Cerebellar cortex (tissue), 1 donor: ENCODE data around the gene FAM240B.

Experiments used
- DNase-seq: peaks from one replicate; pipeline ENCODE4 v3.0.0-alpha.2; 2015; ENCODE audit warnings: low spot score

The FAM240B gene

DNA sequence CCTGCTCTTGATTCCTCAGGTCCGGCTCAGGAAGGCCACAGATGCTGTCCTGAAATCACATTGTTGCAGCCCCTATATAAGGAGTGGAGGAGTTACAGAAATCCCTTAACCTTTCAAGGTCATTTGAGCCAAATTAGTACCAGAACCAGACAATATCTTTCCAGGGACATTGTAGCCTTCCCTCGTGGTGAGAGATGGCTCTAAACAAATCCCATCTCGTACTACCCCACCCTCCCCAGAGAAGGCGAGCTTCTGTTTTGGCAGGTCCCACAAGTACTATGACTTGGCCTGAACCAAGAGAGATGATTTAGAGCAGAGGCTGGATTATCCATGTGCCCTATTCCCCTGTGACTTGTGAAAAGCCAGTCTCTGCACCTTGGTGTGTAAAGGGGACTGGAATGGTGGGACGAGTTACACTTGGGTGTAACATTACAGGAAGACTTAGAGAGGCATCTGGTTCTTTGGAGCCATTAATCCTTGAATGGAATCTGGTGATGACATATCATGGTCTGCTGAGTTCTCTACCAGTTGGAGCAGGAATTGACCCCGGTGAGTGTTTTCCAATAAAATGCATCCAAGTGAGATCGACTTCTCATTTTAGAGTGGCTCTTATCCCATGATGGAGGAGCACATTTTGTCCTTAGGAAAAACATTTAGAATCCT lies at the start of gene FAM240B:
Gene FAM240B, minus strand, starts transcription at position 51 of the 663 bp plus-strand sequence. CDS start 16,134 bp downstream, outside the sequence.
- no peak for DNase-seq

- no peak for DNase-seq
Observed at GRCh38 chr9:38768351-38768761, 48.4 kb upstream of the FAM240B start.

DNA sequence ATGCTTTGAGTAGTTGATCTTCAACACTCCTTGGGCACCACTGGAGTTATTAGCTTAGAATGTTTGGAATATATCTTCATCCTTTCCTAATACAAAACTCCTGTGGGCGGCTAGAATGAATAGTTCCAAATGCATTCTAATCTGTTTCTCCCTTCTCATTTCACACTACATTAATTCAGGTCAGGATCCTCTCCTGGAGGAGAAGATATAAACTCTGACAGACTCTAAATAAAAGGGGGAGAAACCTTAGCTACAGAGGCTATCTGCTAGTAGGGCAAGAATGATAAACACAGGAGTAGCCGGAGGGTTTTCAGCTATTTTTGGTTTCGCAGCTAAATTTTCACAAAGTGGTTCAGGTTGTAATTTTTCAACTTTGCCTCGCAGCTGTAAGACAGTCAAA lies 45.2 kb upstream of the FAM240B start:
- DNase-seq: no peak

GRCh38 chr9:38761999-38762398 lies 42.1 kb upstream of the FAM240B start:
- no peak for DNase-seq

DNA sequence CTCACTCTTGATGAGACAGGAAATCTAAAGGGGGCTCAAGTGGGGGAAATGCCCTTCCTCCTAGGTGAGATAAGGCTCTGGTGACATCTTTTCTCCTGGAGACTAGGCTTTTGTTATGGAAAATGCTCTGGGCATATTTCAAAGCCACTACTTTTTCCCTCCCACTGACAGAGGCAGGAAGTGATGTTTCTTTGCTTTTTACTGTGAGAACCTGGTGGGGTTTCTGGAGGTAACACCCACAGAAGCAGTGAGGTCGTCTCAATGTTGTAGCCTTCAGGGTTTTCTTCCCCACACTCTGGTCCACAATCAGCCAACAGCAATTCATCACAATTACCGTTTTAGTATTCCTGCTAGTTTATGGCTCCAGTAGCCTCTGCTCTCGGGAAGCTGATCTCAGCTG lies 41.4 kb upstream of the FAM240B start:
- DNase-seq: no peak

DNA sequence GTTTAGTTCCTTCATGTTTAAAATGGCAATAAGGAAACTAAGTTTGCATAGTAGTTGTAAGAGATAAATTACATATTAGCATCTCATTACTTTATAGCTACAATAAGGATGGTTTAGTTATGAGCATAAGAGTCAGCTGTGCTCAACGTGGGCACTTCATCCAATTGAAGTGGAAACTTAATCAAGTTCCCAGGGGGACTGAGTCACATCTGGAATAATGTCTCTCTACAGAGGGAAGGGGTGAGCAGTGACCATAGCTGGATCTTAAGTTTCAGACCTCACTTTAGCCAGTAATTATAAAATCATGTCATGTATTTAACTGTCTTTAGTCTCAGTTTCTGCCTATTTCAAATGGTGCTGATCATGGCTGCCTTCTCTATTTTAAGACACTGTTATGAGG lies 36.8 kb upstream of the FAM240B start:
- no peak for DNase-seq

- no peak for DNase-seq
Observed at GRCh38 chr9:38747941-38748340, 28.0 kb upstream of the FAM240B start.

DNA sequence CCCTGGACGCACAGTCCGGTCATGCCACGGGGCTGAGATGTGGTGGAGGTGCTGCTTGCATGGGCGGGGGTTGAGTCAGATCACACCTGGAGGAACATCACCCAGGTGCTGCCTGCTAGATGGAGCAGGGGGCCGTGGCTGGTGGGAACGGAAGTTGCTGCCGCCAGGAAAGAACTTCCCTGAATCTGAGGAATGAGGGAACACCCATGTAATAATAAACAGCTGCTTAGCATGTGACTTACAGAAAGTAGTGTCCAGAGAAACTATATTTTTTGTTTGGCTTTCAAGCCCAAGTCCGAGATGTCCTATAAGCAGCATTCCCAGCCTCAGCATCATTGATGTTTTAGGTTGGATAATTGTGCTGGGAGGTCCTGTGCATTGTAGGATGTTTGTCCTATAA lies 27.1 kb upstream of the FAM240B start:
- DNase-seq: no peak

- no peak for DNase-seq
Observed at GRCh38 chr9:38746303-38746702, 26.4 kb upstream of the FAM240B start.

DNA sequence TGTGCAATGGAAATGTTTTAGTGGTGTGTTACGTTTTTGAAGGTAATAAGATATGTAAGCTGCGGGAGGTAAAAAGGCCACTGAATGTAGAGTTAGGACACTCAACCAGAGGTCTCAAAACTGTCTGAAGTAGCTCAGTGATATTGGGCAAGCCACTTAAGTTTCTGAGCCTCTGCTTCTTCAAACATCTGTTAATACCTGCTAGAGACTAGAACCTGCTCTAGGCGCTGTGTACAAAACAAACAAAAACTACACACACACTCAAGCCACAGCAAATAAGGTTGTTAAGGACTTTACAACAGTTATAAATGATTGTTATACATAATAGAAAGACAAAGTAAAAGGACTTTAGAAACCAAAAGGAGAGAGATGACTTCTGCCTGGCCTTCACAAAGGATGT lies 24.6 kb upstream of the FAM240B start:
- no peak for DNase-seq

DNA sequence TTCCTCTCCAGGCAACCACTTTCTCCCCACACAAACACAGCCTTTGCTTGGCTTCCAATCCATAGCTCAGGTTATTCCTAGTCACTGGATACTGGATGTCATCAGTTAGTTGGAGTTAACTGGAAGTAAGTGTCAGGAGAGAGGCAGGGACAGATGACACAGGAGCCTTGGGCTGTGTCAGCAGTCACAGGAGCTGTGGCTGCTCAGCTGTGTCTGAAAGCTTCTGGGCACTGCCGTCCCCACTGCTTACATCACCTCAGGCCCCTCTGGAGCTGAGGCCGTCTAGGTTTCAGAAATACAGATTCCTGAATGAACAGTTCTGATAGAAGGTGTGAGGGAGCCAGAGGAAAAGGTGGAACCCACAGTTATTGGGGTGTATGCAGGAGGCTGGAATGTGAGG lies 17.3 kb upstream of the FAM240B start:
- DNase-seq: no peak

GRCh38 chr9:38734831-38735230 lies 14.9 kb upstream of the FAM240B start:
- DNase-seq: no peak

GRCh38 chr9:38733503-38733902 lies 13.6 kb upstream of the FAM240B start:
- DNase-seq: no peak

DNA sequence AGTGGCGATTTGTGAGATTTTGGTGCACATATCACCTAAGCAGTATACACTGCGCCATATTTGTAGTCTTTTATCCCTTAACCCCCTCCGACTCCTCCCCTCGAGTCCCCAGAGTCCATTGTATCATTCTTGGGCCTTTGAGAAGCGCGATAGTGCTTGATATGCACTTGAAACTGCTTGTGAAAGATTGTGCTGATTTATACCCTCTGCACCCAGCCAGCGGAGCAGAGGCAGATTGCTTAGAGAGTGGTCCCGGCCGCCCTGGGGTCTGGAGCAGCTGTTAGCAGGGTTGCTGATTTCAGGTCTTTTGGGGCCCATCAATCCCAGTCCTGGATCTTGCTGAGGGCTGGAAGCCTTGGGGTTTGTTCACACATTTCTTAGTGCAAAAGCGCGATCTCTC lies 13.0 kb upstream of the FAM240B start:
- DNase-seq: no peak

GRCh38 chr9:38727497-38728001 lies 7.6 kb upstream of the FAM240B start:
- peak; percentile 45 for DNase-seq

- no peak for DNase-seq
Observed at GRCh38 chr9:38724754-38725153, 4.8 kb upstream of the FAM240B start.

GRCh38 chr9:38718148-38718547 lies 1.8 kb downstream of the FAM240B start:
- DNase-seq: no peak

- DNase-seq: no peak
Observed at GRCh38 chr9:38715684-38716083, 4.2 kb downstream of the FAM240B start.

DNA sequence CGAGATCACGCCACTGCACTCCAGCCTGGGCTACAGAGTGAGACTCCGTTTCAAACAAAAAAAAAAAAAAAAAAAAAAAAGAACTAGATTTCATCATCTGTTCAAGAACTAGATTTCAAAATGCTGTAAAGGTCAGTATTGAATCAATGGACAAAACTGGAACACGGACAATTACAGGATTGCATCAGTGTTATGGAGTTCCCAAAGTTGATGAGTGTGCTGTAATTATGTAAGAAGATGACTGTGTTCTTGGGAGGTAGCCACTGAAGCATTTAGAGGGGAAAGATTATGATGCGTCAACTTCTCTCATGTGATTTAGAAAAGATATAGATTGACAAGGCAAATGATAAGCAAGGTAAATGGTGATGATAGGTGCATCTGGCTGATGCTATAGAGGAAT lies 6.5 kb downstream of the FAM240B start:
- DNase-seq: no peak

- DNase-seq: no peak
Observed at GRCh38 chr9:38708759-38709158, 11.2 kb downstream of the FAM240B start.

DNA sequence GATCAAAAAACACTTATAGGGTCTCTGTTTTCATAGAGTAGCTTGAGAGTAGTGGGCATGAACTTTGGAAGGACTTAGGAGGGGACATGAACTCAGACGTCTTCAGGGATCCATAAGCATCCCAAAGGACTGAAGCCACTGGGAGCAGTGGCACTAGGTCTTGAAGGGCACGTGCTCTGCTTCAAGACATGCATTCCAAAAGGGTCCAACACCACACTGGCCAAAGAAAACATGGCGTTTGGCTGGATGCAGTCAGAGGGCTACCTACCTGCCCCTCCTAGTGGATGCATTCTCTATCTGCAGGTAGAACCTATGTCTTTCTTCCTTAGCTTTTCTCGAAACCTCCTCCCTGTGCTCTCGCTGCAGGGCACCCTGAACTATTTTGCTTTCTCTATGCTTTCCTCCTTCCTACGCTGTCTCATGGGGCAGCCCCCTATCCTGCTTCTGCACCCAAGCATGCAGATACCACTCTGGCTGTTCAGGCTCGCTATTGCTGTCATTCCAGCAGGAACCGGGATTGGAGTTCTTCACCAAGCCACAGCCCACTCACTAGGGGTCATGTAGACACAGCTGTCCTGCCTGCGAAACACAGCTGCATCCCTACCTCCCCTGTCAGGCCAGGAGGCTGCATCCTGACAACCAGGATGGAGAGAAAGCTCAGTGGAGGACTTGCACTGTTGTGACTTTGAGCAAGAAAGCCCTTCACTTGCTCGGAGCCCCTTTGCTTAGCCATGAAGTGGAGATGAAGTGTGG lies 11.9 kb downstream of the FAM240B start:
- peak; percentile 11 for DNase-seq

- DNase-seq: no peak
Observed at GRCh38 chr9:38706493-38706892, 13.4 kb downstream of the FAM240B start.

DNA sequence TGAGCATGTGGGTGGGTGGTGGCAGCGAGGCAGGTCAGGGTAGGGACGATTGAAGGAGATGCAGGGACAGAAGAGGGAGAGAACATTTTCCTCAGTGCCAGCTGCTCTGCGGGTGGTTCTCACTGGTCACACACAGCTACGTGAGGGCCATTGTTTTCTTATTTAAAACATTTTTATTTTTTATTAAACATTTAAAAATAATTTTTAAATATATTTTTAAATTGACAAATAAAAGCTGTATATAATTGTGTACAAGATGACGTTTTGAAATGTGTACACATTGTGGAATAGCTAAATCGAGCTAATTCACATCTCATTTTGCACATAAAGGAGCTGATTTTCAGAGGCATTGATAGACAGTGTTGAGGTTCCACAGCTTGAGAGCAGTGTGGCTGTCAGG lies 14.0 kb downstream of the FAM240B start:
- DNase-seq: no peak

DNA sequence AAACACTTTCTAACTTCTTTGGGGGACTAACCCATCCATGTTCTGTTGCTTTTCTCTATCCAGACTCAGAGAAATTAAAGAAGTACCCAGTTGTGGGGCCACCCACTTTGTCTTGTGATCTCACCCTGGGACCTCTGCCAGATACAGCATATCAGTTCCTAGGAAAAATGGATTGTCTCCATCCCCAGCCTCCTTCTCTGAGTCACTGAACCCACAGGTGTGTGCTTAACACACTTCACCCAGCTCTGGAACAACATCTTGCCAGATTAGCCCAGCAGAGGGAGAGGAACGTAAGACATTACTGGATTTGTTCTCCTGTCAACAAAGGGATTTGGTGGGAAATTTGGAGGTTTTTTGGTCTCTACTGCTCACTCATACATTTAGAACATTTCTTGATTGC lies 19.2 kb downstream of the FAM240B start:
- no peak for DNase-seq
